PC-3 (cell line): ENCODE measurements around the gene MTMR6.

ENCODE experiments used
- EZH2 ChIP-seq: fragments of 300-600 bp; sonication (generic); IDR thresholded peaks from one replicate; pipeline ENCODE4 v1.6.1; 2017; ENCODE audit warnings: antibody characterized with exemption, mild to moderate bottlenecking, low read length; ENCODE audit not compliant: unreplicated experiment
- EZH2phosphoT487 ChIP-seq: fragments of 300-600 bp; sonication (generic); IDR thresholded peaks from 2 replicates; pipeline ENCODE4 v1.6.1; 2018; ENCODE audit warnings: mild to moderate bottlenecking, antibody characterized with exemption, low read length, borderline replicate concordance
- TF ChIP-seq, protein P1 (sequence below): fragments of 300-600 bp; sonication (generic); conservative IDR thresholded peaks from 2 replicates; pipeline ENCODE4 v1.5.1; 2017; ENCODE audit warnings: antibody characterized with exemption, low read depth, mild to moderate bottlenecking, low read length

DNA sequence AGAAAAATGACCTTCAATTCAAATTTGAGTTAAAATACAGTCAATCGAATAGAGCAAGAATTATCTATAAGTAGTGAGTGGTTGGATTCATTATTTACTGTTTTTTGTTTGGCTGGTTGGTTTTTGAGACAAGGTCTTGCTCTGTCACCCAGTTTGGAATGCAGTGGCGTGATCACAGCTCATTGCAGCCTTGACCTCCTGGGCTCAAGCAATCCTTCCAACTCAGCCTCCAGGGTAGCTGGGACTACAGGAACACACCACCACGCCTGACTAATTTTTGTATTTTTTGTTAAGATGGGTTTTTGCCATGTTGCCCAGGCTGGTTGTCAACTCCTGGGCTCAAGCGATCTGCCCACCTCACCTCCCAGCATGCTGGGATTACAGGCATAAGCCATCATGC, 25.0 kb downstream of the MTMR6 start:
- TF ChIP-seq, protein P1, sequence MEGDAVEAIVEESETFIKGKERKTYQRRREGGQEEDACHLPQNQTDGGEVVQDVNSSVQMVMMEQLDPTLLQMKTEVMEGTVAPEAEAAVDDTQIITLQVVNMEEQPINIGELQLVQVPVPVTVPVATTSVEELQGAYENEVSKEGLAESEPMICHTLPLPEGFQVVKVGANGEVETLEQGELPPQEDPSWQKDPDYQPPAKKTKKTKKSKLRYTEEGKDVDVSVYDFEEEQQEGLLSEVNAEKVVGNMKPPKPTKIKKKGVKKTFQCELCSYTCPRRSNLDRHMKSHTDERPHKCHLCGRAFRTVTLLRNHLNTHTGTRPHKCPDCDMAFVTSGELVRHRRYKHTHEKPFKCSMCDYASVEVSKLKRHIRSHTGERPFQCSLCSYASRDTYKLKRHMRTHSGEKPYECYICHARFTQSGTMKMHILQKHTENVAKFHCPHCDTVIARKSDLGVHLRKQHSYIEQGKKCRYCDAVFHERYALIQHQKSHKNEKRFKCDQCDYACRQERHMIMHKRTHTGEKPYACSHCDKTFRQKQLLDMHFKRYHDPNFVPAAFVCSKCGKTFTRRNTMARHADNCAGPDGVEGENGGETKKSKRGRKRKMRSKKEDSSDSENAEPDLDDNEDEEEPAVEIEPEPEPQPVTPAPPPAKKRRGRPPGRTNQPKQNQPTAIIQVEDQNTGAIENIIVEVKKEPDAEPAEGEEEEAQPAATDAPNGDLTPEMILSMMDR: no peak
- TF ChIP-seq EZH2 (no peak), EZH2phosphoT487 (no peak)
